AG10803 (cell line): ENCODE results near the gene SPATA32.
A peak's percentile ranks its signal among the peaks of the same experiment; 100 is the strongest.

Experiments used
- DNase-seq: peaks from one replicate; pipeline ENCODE4 v3.0.0; 2010; ENCODE audit warnings: low read depth
- H3K4me3 ChIP-seq: 2 replicates; pipeline ENCODE4 v1.5.1; 2011; ENCODE audit warnings: mild to moderate bottlenecking, low read length, control low read depth
- TF ChIP-seq, protein P1 (sequence below): conservative IDR thresholded peaks from 2 replicates; pipeline ENCODE4 v1.5.1; 2011; ENCODE audit warnings: mild to moderate bottlenecking, low read length, control low read depth, inconsistent platforms

The SPATA32 gene

DNA sequence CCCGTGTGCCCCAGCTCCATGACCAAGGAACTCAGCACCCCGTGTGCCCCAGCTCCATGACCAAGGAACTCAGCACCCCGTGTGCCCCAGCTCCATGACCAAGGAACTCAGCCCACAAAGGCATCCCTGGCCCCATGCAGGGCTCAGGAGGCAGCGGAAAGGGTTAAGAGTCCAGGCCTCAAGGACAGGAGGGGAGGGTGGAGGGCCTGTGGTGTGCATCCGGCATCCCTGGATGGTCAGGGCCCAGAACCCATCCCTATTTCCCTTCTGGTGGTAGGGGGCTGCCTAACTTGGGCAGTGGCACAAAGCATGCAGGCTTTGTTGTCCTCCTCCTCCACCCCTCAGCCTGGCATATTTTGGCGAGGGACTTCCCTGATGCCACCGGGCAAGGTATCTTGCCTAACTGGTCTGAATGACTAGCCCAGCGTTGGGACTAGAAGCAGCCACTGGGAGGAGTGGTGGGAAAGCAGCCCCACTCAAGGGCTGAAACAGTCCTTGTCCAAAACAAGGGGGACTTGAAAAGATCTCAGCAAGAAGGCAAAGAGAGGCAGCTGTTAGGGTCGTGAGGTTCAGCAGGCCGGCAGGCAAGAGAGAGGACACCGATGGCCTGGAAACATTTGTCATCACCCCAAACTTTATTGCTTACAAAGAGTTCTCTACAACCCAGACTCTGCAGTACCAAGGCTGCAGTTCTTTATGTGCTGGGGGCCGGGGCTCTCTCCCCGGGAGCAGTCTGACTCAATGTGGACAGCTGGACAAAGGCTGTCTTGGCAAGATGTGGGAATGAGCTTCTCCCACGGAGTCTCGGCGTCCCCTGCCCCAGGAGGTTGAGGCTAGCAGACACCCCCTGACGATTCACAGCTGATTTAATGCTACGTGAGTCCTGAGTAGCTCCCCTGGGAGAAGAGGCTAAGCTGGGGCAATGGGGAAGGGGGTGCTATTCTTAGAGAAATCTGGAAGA lies 902 bp upstream of the SPATA32 start:
- TF ChIP-seq, protein P1, sequence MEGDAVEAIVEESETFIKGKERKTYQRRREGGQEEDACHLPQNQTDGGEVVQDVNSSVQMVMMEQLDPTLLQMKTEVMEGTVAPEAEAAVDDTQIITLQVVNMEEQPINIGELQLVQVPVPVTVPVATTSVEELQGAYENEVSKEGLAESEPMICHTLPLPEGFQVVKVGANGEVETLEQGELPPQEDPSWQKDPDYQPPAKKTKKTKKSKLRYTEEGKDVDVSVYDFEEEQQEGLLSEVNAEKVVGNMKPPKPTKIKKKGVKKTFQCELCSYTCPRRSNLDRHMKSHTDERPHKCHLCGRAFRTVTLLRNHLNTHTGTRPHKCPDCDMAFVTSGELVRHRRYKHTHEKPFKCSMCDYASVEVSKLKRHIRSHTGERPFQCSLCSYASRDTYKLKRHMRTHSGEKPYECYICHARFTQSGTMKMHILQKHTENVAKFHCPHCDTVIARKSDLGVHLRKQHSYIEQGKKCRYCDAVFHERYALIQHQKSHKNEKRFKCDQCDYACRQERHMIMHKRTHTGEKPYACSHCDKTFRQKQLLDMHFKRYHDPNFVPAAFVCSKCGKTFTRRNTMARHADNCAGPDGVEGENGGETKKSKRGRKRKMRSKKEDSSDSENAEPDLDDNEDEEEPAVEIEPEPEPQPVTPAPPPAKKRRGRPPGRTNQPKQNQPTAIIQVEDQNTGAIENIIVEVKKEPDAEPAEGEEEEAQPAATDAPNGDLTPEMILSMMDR: peak; percentile 21; the same call in 1 of the 2 replicates
- no peak overlapping the region for H3K4me3 ChIP-seq

DNA sequence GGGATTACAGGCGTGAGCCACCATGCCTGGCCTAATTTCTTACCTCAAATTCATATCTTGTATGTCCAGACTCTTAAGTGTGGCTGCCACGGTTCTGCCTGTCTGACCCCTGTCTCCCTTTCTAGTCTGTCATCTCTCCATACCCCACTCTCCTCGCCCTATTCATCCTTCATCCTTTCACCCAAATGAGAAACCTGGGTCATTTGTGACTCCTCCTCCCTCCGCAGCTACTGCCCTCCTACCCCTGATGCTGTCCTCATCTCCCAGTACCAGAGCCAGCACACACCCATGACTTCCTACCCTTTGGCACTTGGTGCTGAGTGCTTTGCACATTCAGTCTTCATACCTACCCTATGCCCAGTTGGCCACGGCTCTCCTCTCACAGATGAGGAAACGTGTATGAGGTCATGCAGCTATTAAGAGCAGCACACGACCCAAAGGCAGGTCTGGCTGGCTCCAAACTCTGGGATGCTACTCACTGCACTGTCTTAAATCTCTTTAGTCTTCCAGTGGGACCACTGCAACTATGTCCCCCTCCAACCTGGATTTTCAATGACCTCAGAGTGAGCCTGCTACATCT lies 1.6 kb downstream of the SPATA32 start:
- DNase-seq: no peak
- H3K4me3 ChIP-seq: no peak overlapping the region
- TF ChIP-seq, protein P1: no peak

More for the DNA sequence above, 902 bp upstream of the SPATA32 start:
- peak; percentile 39 for DNase-seq

DNA sequence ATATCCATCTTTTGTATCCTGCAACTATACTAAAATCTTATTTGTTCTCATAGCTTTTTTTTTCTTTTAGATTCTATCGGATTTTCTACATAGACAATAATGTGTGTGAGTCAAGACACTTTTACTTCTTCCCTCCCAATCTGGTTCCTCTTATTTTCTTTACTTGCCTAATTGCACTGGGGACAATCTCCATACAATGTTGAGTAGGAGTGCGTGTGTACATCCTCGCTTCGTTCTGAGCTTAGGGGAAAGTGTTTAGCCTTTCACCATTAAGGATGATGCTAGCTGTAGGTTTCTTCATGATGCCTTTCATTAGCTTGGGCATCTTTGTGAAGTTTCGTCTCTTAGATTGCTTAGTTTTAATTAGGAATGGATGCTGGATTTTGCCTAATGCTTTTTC lies 2.9 kb downstream of the SPATA32 start:
- DNase-seq: no peak
- no peak overlapping the region for H3K4me3 ChIP-seq
- TF ChIP-seq, protein P1: no peak

DNA sequence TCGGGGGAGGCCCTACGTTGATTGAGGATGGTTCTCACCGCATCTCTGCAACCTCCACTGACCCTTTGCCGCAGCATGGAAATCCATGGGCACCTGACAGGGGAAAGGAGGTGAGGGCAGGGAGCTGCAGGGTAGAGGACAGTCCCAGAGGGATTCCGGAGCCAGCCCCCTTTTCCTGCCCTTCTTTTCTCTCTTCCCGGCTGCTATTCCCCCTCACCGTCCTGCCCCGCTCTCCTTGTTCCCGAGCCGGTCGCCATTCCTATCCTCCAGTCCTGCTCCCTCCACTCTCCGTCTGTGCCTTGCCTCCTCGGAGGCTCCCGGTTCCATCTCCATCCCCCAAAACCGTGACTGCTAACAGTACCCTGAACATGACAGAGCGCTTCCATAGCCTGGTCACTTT lies 4.8 kb downstream of the SPATA32 start:
- DNase-seq: no peak
- TF ChIP-seq, protein P1: no peak

DNA sequence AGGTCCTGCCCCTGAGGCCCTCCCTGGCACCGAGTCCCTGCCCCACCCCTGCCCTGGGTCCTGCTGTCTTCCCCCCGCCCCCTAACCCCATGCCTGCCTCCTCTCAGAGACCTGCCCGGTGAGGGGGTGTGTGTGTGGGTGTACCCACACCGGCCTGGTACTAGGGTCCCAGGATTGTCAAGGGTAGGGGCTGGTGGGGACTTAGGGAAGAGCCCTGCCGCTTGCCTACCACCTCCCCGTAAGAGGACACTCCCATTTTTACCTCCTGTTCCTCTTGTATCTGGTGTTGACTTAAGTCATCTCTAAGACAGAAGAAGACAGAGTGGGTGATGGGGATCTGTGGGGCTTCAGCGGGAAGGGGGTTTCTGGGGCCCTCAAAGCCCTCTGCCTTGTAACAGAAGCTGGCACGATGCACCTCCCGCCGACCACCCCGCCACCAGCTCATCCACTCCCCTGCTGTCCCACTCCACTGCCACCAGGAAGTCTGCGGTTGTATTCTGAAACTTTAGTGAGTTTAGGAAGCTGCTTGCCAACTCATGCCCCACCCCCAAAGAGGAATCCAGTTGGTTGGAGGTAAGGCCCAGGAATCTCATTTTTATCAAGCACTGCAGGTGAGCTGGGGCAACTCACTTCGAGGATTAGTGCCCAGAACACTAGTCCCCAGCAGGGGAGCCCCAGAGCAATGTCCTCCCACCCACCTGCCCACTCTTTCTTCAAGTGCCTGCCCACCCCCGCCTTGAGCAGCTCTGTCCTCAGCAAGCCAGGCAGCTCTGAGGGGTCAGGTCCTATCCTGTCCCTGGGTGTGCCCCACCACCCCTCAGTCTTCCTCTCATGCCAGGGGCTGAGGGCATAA lies 5.6 kb downstream of the SPATA32 start:
- no peak overlapping the region for H3K4me3 ChIP-seq
- DNase-seq: no peak
- TF ChIP-seq, protein P1: no peak

More for the DNA sequence above, 4.8 kb downstream of the SPATA32 start:
- no peak overlapping the region for H3K4me3 ChIP-seq

DNA sequence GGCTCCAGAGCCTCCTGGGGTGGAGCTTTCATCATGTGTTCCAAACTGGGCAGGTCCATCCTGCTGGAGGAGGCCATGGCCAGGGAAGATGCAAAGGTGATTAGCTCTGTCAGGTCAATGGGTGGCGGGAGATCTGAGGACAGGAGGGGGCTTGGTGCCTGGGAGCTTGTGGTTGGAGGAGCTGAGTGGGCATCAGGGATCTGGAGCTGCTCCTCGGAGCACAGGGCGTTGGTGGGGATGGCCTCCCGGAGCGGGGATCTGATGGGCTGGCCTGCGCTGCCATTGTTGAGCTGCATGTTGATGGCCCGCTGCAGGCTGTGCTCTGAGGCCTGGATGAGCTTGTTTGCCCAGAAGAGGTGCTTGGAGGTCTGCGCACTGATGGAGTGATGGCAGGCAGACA lies 6.5 kb downstream of the SPATA32 start:
- TF ChIP-seq, protein P1: no peak
- H3K4me3 ChIP-seq: no peak overlapping the region
- no peak for DNase-seq
